Endodermal cell (in vitro differentiated cells): ENCODE data around the gene SNX30. TPM values are rescaled to one million over a fixed set of nuclear protein-coding genes. Genes with fewer than 3 reads are reported as not detected.

Source experiments
- DNase-seq: peaks from one replicate; pipeline ENCODE4 v3.0.0-alpha.2; 2017
- H3K27ac ChIP-seq: 2 replicates; pipeline ENCODE4 v1.5.1; 2013; ENCODE audit warnings: mild to moderate bottlenecking, low read depth, low read length, moderate library complexity
- H3K27me3 ChIP-seq: 2 replicates; pipeline ENCODE4 v1.6.1; 2013; ENCODE audit warnings: mild to moderate bottlenecking, low read length, moderate library complexity; ENCODE audit not compliant: insufficient read depth, control insufficient read depth, poor library complexity, severe bottlenecking
- H3K36me3 ChIP-seq: 2 replicates; pipeline ENCODE4 v1.7.0; 2013; ENCODE audit warnings: mild to moderate bottlenecking, low read length, moderate library complexity; ENCODE audit not compliant: control insufficient read depth, insufficient read depth
- H3K4me1 ChIP-seq: one replicate; pipeline ENCODE4 v1.7.0; 2013; ENCODE audit warnings: low read length; ENCODE audit not compliant: control insufficient read depth, insufficient read depth
- H3K4me3 ChIP-seq: 2 replicates; pipeline ENCODE4 v1.5.1; 2013; ENCODE audit warnings: mild to moderate bottlenecking, low read length, moderate library complexity
- H3K9ac ChIP-seq: 2 replicates; pipeline ENCODE4 v1.6.1; 2013; ENCODE audit warnings: mild to moderate bottlenecking, low read length, moderate library complexity; ENCODE audit not compliant: poor library complexity, severe bottlenecking; ENCODE audit errors: extremely low read depth
- H3K9me3 ChIP-seq: 2 replicates; pipeline ENCODE4 v1.6.1; 2013; ENCODE audit warnings: mild to moderate bottlenecking, low read length, moderate library complexity; ENCODE audit not compliant: control insufficient read depth
- H3K27ac Mint-ChIP-seq: 2 replicates; pipeline ENCODE4 v1.8.0; 2020; ENCODE audit warnings: mixed read lengths
- H3K27me3 Mint-ChIP-seq: 2 replicates; pipeline ENCODE4 v1.8.0; 2021; ENCODE audit warnings: mild to moderate bottlenecking, mixed read lengths; ENCODE audit not compliant: insufficient read depth
- H3K36me3 Mint-ChIP-seq: 2 replicates; pipeline ENCODE4 v1.8.0; 2020; ENCODE audit warnings: low read depth, mixed read lengths
- H3K4me1 Mint-ChIP-seq: 2 replicates; pipeline ENCODE4 v1.8.0; 2020; ENCODE audit warnings: mixed read lengths
- H3K4me3 Mint-ChIP-seq: 2 replicates; pipeline ENCODE4 v1.8.0; 2020; ENCODE audit warnings: mild to moderate bottlenecking, moderate library complexity, mixed read lengths
- H3K9me3 Mint-ChIP-seq: 2 replicates; pipeline ENCODE4 v1.8.0; 2020; ENCODE audit warnings: mild to moderate bottlenecking, mixed read lengths
- WGBS, 2 experiments: methylation state at CpG; one replicate each; pipeline versions ENCODE4 v1.1.5 to v1.1.7; 2013; ENCODE audit warnings: missing lambda C conversion rate in 2 of 2, mixed read lengths in 1 of 2; ENCODE audit not compliant: insufficient coverage in 1 of 2, insufficient read length in 1 of 2; 5-methylcytosine and 5-hydroxymethylcytosine counted together
- total RNA-seq, 2 donors: library from RNA; stranded (reverse); fragmentation: NEBNext Ultra II Directional in 1 of 2; extraction: Animal tissue kit (Norgen Biotek cat#: 25700) in 1 of 2; gene quantifications; 2 replicates in 1 of 2; 3 replicates in 1 of 2; pipeline ENCODE4 v1.2.1, GENCODE V29; 2021
- TF ChIP-seq, protein P1 (sequence below): fragments of 200-600 bp; sonication (generic); conservative IDR thresholded peaks from 2 replicates; pipeline ENCODE4 v1.5.0; 2021; ENCODE audit warnings: antibody characterized with exemption, mild to moderate bottlenecking

Gene SNX30
- total RNA-seq, 2 donors from 2014 or later, result 11.8 to 14.8 TPM

- H3K9ac ChIP-seq, result no peak overlapping the region
- H3K36me3 ChIP-seq, result peaks cover 10% of the 10 kb centered on the region
- H3K27me3 ChIP-seq, result no peaks in the 10 kb centered on the region
- 96 to 100% methylated on average over 3 to 4 of the region's 4 CpGs for WGBS, 2 experiments
- Mint-ChIP-seq H3K27me3 (no peaks in the 10 kb centered on the region), H3K4me3 (no peak overlapping the region), H3K36me3 (peaks cover 20% of the 10 kb centered on the region), H3K4me1 (peaks cover 14% of the 10 kb centered on the region), H3K9me3 (no peaks in the 10 kb centered on the region), H3K27ac (no peak overlapping the region)
- H3K27ac ChIP-seq, result no peak overlapping the region
- H3K4me3 ChIP-seq, result no peak overlapping the region
- no peak for DNase-seq
- H3K9me3 ChIP-seq, result no peaks in the 10 kb centered on the region
- peaks cover 5% of the 10 kb centered on the region for H3K4me1 ChIP-seq
- TF ChIP-seq, protein P1, sequence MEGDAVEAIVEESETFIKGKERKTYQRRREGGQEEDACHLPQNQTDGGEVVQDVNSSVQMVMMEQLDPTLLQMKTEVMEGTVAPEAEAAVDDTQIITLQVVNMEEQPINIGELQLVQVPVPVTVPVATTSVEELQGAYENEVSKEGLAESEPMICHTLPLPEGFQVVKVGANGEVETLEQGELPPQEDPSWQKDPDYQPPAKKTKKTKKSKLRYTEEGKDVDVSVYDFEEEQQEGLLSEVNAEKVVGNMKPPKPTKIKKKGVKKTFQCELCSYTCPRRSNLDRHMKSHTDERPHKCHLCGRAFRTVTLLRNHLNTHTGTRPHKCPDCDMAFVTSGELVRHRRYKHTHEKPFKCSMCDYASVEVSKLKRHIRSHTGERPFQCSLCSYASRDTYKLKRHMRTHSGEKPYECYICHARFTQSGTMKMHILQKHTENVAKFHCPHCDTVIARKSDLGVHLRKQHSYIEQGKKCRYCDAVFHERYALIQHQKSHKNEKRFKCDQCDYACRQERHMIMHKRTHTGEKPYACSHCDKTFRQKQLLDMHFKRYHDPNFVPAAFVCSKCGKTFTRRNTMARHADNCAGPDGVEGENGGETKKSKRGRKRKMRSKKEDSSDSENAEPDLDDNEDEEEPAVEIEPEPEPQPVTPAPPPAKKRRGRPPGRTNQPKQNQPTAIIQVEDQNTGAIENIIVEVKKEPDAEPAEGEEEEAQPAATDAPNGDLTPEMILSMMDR, result no peak
Observed at GRCh38 chr9:112833081-112833480, 82.5 kb downstream of the SNX30 start.

DNA sequence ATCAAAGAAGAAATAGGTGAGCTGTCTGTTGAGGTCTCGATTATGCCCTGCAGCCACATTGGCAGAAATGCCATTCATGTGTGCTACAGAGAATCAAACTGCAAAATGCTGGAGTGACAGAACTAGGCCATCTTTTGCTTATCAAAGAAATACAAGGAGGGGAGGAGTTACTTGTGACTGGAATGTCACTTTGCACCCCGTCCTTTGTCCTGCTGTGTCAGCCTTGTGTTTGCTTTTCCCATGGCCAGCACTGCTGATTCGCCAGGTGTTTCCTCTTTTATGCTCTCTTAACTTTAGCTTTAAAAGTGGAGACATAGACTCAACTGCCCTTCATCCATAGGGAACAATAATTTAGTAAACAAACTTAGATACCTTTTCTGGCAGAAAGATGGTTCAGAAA lies 85.8 kb downstream of the SNX30 start:
- Mint-ChIP-seq H3K36me3 (peaks cover 36% of the 10 kb centered on the region), H3K4me1 (peaks cover 14% of the 10 kb centered on the region), H3K27ac (peak overlapping the region; percentile 92), H3K4me3 (no peak overlapping the region), H3K27me3 (no peaks in the 10 kb centered on the region), H3K9me3 (no peaks in the 10 kb centered on the region)
- Histone ChIP-seq H3K4me1 (peaks cover 5% of the 10 kb centered on the region), H3K27me3 (no peaks in the 10 kb centered on the region), H3K36me3 (peaks cover 26% of the 10 kb centered on the region), H3K4me3 (peak overlapping the region; percentile 5), H3K27ac (no peak overlapping the region), H3K9ac (no peak overlapping the region), H3K9me3 (no peaks in the 10 kb centered on the region)
- TF ChIP-seq, protein P1, result no peak
- WGBS, 2 experiments, result 77 to 78% methylated on average over 3 of the region's 3 CpGs
- DNase-seq, result peak; percentile 68

- Mint-ChIP-seq H3K36me3 (peaks cover 36% of the 10 kb centered on the region), H3K9me3 (no peaks in the 10 kb centered on the region), H3K4me1 (peaks cover 14% of the 10 kb centered on the region), H3K4me3 (no peak overlapping the region), H3K27me3 (no peaks in the 10 kb centered on the region), H3K27ac (no peak overlapping the region)
- H3K9ac ChIP-seq, result no peak overlapping the region
- H3K27ac ChIP-seq, result no peak overlapping the region
- H3K4me3 ChIP-seq, result no peak overlapping the region
- H3K36me3 ChIP-seq, result peaks cover 22% of the 10 kb centered on the region
- TF ChIP-seq, protein P1, result no peak
- peaks cover 5% of the 10 kb centered on the region for H3K4me1 ChIP-seq
- DNase-seq, result no peak
- no peaks in the 10 kb centered on the region for H3K9me3 ChIP-seq
- 67 to 80% methylated on average over 2 of the region's 2 CpGs for WGBS, 2 experiments
- H3K27me3 ChIP-seq, result no peaks in the 10 kb centered on the region
Observed at GRCh38 chr9:112838342-112838741, 87.8 kb downstream of the SNX30 start.
